HG02642 (cell line): Measurements from ENCODE around the gene KCNE4.
"Not testable (repeated sequence)": the region's sequence is repeated elsewhere in the genome, so short reads cannot be mapped to it uniquely, and the experiment has no call there.

Source experiments
- ATAC-seq: cut with Tn5 transposase; IDR thresholded peaks from one replicate; pipeline ENCODE4 v1.9.1; 2021; ENCODE audit warnings: mild to moderate bottlenecking; ENCODE audit not compliant: unreplicated experiment, poor library complexity

Gene KCNE4

DNA sequence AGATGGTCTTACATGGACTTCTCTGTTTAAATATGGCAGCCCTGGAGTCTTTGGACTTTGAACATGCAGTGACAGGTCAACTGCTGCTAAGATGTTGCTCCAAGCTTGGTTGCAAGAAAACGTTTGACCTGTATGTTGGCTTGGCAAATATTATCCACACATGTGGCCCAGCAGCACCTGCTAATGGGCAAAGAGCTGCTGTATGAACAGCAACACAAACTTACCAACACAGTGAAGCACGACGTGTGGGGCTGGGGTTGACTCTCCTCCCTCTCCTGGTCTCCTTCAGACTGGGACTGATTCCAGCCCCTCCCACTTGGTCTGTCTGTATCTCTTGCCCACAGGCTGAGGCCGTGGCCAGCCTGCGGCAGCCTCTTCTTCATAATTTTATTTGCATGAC lies 3.8 kb downstream of the KCNE4 start:
- no peak for ATAC-seq

DNA sequence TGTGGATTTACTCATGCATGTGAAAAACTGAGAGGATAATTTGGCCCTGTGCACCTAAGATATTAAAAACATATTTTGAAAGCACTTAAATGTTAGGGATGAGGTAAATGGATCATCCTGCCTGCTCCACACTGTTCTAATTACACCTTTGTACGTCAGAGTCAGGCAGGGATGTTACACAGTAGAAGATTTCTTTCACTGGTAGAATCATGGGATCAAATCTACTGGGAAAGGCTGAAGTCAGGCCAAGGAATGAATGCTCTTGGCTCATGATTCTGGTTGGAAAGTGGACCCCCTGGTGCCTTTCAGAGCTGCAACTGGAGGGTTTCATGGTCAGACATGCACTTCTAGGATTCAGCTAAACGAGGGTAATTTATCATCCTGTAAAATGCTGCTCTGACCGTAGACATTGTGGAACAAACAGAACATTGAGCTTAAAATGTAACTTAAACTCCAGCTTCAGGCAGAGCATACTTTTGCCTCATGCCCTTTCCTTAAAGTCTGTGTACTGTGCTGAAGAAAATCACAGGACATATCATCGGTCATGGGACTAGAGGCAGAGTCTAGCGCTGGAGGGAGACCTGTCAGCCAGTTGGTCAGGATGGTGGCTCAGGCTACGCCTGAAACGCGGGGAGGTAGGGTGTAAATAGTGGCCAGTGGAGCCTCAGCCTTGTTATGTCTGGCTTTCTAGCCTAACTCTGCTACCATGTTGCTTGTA lies 4.9 kb downstream of the KCNE4 start:
- ATAC-seq = no peak

DNA sequence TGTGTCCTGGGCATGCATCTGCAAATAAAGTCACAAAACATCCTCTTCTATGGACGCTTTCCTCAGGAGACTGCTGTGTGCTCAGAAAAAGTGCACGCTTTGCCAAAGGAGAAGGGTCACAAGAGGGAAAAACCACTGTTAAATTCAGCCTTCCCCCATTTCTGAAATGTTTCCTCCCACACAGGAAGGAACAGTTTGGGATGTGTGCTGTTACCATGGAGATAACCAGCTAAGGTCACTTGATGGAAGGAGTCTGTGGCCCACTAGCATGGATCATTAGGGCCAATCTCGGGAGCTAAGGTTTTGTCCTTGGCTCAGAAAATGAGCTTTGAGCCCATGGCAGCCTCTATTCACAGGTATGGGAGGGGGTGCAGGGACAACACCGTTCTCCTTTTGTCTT lies 5.6 kb downstream of the KCNE4 start:
- no peak for ATAC-seq

DNA sequence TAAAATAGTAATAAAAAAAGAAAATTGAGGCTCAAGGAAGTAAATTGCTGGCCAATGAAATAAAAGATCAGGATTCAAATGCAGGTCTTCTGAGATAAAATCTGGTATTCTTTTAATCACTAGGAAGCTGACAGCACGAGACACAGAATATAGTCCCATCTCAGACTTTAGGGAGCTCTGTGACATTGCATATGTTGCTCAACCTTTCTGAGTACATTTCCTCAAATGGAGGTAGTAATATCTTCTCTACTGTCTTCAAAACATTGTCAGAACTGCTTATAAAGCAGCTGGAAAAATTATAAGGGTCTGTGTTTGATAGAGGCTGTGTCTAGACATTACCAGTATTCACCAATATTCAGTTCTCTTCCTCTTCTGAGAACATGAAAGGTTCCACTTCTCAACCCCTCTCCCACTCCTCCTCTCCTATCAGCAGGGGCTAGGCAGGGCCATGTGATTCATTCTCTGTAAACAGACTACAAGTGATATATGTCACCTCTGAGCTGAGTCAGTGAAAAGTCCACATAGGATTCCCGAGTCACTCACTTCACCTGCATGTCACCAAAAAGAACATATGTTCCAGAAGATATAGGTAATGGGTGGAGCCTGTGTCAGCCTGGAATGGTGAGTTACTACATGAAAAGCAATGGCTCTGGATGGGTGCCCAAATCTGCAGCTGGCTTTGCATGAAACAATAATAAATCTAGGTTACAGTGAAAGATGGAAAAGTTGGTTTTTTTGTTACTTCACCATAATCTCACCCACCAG lies 7.1 kb downstream of the KCNE4 start:
- no peak for ATAC-seq

DNA sequence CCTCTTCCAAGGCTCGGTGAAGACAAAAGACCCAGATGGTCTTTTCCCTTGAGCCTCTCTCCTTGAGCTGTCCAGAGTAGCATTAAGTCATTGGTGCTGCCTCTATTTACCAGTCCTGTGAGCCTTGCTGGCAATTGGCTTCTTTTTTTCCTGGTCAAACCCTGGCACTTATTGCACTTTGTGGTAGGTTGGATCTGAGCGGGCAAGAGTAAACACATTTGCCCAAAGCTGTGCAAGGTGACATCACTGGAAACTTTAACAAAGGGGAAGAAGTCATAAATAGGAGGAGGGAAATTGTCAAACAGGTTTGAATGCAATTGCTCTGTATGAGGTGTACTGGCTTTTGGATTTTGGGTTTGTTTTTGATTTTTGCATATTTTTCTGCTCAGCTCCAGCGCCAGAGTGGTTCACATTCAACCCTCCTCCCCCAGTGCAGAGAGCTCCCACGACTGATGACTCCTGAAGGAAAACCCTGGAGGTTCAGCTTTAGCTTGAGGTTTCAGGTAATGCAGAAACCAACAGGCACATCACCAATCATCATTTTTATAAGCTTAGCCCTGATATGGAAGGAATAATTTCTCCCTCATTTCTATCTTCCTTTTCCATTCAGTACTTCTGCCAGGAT lies 8.3 kb downstream of the KCNE4 start:
- ATAC-seq = no peak

DNA sequence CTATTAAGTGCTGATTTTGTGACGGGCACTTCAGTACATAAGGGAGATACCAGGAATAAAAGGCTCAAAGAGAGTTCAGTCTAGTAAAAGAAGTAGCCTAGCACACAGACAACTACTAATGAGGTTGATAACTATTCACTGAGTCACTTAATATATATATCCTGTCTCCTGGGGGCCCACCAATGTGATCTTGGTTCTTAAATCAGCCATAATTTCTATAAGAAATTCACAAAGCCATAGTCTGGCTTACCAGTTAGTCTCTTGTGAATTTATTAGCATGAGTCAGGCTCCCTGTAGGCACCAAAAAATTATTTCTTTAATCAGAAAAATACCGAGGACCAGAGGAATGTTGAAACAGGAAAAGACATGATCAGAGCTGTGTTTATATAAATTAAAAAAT lies 10.4 kb downstream of the KCNE4 start:
- ATAC-seq = no peak

DNA sequence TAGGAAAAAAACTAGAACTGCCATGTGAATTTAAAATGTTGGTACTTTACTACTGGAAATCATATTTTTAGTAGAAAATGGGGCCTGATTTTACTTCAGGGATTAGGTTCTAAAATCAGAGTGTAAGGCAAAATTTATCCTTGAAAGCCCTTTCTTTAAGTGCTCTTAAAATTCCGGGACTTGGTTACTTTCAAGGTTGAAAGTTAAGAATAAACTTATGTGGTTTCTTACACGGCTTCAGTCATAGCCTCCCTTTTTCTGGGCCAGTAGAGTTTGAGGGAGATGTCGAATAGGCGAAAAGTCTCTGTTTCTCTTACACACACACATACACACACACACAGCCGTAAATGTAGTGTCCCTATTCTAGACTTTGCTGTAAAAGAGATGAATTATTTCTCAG lies 13.1 kb downstream of the KCNE4 start:
- ATAC-seq = no peak

DNA sequence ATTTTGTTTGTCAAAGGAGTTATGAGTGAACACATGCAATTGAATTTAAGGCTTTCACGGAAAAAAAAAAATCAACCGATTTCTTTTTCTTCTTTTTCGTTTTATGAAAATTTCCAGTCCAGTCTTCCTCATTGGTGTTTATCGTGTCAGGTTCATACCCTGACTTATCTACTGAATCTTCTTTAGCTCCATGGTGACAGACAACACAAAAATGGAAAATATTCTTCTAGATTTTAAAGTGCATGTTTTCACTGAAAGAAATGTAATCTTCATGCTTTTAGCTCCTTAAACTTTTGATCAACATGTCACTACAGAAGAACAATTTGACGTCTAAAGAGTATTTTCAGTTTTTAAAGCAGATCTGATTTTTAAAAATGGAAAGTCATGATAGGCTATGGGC lies 14.7 kb downstream of the KCNE4 start:
- no peak for ATAC-seq

DNA sequence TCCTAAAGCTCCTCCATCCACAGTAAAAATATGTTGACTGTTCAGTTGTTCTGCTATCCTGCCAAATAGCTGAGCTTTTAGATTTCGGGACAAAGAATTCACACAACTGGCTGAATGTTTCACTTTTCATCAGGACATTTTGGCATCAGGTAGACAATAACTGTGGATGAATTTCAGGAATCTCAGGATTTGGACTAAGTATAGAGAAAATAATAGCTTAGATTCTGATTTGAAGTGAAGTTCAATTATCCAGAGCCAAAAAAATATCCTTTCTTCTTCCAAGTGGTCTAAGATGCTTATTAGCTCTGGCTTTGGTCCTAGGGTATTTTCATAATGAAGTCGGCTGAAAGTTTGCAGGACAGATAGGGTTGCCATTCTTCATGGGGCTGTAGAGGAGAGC lies 16.1 kb downstream of the KCNE4 start:
- ATAC-seq = no peak

DNA sequence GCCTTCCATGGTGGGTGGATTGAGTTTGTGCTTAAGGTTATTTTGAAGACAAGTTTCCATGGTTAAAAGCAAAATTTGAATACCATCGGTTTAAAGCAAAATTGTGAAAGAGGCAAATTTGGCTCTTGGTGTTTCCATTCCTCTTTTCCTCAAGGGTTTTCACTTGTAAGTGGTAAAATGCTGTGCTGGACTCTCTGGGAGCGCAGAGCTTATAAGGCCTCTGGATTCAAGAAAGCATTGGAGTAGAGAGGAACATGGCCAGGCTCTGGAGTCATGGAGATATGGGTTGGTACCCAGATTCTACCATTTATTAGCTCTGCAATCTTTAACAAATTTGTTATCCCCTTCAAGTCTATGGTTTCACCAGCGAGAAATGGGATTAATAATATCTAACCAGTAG lies 17.5 kb downstream of the KCNE4 start:
- ATAC-seq = no peak

DNA sequence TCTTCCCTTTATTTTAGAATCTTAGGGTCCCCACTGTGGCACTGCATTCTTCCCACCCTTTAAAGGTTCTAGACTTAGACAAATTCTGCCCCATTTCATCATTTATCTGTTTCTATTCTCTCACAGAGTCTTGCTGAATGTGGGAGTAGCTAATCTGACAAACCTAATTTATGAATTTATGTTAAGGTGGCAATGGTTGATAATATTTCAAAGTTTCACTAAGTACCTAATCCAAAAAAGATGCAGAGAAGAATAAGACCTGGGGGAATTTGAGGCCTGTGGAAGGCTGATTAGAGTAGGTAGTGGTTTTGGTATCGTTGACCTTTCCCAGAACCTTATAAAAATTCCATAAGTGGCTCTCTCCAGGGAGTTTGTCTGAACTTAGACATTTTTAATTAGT lies 18.0 kb downstream of the KCNE4 start:
- ATAC-seq = no peak

DNA sequence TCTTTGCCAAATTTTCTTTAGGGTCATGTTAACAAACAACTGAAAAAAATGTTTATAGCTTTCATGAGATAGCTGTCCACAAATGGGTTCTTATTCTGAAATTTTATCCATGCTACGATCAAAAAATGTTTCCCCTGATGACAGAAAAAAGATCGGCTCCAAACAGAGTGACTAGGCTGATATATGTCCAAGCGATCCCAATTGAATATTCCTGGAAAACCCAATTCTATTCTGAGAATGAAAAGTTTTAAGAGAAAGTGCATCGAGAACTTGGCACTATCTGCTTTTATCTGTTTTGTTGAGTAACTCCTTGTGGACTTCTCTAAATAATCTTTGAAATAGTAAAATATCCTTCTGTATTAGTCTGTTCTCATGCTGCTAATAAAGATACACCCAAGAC lies 19.1 kb downstream of the KCNE4 start:
- no peak for ATAC-seq

DNA sequence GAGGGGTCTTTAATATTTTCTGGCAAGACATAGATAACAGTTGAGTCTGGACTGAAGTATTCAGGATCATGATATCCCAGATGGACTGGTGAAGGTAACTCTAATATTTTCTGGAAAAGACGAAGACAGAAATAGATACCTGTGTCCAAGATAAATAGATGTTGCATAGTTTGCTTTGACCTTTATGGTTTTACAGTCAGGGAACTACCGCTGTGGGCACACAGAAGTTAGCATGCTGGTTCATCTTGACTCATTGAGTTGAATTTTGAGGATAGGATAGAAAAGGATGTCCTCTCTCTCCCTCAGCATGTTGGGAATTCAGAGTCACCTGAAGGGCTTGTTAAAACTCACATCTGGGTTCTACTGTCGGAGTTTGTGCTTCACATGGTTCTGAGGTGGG lies 20.8 kb downstream of the KCNE4 start:
- no peak for ATAC-seq

DNA sequence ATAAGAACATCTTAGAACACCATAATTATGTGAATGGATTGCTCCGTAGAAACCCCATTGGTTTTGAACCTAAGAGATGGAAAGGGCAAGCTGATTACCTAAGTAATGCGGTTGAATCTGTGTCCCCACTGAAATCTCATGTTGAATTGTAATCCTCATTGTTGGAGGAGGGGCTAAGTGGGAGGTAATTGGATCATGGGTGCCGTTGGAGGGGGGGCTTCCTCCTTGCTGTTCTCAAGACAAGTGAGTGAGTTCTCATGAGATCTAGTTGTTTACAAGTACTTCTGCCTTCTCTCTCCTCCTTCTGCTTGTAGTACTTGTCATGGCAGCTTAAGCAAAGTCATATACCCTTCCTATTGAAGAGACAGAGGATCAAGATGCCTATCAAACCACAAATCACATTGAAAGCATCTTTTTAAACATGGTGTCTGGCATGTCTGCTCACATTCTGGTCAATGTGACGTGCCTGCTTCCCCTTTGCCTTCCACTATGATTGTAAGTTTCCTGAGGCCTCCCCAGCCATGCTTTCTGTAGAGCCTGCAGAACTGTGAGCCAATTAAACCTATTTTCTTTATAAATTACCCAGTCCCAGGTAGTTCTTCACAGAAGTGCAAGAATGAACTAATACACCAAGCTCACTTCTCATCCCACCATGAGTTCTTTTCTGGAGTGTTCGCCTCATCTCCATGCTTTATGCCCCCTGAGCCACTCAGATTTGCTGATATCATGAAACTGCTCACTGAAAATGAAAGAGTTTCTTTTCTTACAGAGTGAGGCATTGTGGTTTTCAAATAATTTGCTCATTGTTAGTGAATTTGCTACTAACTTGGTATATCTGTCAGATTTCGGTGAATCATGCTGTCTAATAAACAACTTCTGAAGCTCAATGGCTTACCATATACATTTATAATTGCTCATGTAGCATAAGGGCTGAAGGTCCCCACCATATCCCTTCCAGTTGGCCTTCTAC lies 23.6 kb downstream of the KCNE4 start:
- peak; percentile 80 for ATAC-seq

DNA sequence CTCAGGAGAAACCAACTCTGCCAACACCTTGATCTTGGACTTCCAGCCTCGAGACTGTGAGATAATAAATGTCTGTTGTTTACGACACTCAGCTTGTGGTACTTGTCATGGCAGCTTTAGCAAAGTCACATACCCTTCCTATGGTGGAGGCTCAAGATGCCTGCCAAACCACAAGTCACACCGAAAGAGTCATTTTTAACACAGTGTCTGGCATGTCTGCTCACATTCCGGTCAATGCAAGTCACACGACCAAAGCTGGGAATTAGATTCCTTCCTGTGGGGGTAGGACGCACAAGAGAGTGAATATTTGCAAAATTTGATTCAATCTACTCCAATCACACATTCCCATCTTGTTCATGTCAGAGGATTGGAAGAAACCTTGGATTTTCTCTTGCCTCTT lies 24.6 kb downstream of the KCNE4 start:
- ATAC-seq = no peak

DNA sequence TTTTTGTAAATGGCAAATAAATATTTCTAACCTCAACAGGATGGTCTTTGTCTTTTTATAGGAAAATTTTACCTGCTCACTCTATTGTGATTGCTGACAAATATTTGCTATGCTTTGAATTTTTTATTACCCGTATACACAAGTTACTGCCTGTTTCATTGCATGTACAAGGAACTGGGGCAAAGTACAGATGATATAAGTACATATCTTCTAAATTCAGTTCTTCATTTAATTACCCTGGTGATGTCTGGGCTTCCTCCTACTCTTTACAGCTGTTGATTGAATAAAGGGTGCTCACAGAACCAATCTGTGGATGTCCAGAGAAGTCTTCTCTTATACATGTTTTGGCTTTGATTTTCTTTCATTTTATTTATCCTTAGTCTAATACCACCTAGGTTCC lies 26.5 kb downstream of the KCNE4 start:
- no peak for ATAC-seq

DNA sequence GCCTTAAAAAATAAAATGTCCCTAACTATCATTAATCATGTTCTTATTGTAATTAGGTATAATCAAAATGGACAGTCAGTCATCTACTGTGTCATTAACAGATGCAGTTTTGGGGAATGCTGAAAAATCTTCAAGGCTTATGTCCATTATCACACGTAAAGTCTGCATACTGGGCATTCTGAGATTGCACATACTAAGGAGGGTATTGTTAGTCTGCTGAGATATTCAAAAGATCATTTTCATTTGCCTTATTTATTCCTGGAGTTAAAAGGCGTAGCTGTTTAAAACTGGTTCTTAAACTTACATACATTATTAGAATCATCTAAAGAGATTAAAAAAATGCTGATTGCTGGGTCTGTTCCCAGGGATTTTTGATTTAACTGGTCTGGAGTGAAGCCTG lies 27.4 kb downstream of the KCNE4 start:
- no peak for ATAC-seq

DNA sequence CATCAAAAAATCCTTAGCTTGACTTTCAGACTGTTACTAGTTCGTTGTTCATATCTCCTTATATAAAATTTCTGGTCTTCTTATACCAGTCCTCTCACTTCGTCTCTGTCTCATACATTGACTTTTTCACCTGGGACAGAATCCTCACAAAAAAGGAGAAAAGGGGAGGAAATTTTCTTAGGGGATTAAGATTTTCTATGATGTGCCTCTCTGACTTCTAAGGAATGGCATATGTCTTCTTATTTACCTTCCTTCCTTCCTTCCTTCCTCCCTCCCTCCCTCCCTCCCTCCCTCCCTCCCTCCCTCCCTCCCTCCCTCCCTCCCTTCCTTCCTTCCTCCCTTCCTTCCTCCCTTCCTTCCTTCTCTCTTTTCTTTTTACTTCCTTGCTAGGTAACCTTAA lies 27.9 kb downstream of the KCNE4 start:
- no peak for ATAC-seq

DNA sequence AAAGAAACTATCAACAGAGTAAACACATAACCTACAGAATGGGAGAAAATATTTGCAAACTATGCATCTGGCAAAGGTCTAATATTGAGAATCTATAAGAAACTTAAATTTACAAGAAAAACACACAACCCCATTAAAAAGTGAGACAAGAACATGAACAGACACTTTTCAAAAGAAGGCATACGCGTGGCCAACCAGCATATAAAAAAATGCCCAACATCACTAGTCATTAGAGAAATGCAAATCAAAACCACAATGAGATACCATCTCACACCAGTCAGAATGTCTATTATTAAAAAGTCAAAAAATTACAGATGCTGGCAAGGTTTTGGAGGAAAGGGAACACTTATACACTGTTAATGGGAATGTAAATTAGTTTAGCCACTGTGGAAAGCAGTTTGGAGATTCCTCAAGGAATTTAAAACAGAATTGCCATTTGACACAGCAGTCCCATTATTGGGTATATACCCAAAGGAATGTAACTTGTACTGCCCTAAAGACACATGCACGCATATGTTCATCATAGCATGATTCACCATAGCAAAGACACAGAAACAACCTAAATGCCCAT lies 28.9 kb downstream of the KCNE4 start:
- not testable (repeated sequence) for ATAC-seq

DNA sequence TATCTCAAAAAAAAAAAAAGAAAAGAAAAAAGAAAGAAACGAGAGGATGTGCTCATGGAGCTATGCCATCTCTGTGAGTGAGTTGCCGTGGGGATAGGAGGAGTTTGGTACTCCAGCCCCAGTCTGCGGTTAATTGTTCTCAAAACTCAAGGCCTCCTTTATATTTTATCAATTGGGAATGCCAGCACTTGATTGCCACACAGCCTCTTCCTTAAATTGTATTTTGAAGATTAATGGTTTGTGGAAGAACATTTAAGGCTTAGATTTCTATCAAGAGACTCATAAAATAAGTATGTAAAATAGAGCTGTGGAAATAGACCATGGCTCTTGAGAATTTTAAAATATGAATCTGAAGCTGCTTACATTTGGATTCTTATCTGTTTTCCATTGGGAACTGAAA lies 29.8 kb downstream of the KCNE4 start:
- ATAC-seq = no peak
